Body of pancreas (tissue), 4 donors: ENCODE measurements around the gene PRSS53.
"Not testable (repeated sequence)": the region's sequence is repeated elsewhere in the genome, so short reads cannot be mapped to it uniquely, and the experiment has no call there.

Source experiments
- POLR2A ChIP-seq, 3 donors: fragments of 450-650 bp; IDR thresholded peaks; one replicate each; pipeline ENCODE4 v1.6.1; 2016; ENCODE audit warnings: antibody characterized with exemption in 3 of 3, mild to moderate bottlenecking in 2 of 3
- TF ChIP-seq, protein P1 (sequence below), 7 experiments: fragments of 450-650 bp in 4 of 7; fragments of 200-600 bp in 3 of 7; sonication (generic) in 3 of 7; IDR thresholded peaks; one replicate each; pipeline ENCODE4 v1.5.1; 2016 to 2019; ENCODE audit warnings: antibody characterized with exemption in 7 of 7

DNA sequence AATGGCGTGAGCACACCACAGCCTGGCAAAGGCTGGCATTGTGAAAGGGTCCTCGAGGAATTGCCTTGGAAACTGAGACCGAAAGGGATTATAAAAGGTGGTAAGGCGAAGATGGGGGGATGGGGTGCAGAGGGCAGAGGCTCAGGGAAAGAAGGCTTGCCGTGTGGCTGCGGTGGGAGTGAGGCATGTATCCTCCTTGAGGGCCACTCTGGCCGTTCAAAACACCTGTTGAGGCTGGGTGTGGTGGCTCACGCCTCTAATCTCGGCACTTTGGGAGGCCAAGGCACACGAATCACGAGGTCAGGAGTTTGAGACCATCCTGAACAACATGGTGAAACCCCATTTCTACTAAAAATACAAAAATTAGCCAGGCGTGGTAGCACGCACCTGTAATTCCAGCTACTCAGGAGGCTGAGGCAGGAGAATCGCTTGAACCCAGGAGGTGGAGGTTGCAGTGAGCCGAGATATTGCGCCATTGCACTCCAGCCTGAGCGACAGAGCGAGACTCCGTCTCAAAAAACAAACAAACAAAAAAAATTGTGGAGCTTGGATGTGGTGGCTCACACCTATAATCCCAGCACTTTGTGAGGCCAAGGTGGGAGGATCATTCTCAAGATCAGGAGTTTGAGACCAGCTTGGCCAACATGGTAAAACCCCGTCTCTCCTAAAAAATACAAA lies 48.2 kb upstream of the PRSS53 start:
- TF ChIP-seq POLR2A (IDR thresholded peaks at IDR 0.05), result not testable (repeated sequence)
- TF ChIP-seq, protein P1, sequence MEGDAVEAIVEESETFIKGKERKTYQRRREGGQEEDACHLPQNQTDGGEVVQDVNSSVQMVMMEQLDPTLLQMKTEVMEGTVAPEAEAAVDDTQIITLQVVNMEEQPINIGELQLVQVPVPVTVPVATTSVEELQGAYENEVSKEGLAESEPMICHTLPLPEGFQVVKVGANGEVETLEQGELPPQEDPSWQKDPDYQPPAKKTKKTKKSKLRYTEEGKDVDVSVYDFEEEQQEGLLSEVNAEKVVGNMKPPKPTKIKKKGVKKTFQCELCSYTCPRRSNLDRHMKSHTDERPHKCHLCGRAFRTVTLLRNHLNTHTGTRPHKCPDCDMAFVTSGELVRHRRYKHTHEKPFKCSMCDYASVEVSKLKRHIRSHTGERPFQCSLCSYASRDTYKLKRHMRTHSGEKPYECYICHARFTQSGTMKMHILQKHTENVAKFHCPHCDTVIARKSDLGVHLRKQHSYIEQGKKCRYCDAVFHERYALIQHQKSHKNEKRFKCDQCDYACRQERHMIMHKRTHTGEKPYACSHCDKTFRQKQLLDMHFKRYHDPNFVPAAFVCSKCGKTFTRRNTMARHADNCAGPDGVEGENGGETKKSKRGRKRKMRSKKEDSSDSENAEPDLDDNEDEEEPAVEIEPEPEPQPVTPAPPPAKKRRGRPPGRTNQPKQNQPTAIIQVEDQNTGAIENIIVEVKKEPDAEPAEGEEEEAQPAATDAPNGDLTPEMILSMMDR (IDR thresholded peaks at IDR 0.05), result not testable (repeated sequence)
